ENCODE measurements around the gene DLEC1. TPM values are rescaled to one million over a fixed set of nuclear protein-coding genes. Genes with fewer than 3 reads are reported as not detected.

Gene DLEC1
- total and polyA plus RNA-seq, 2 experiments from 2014 or later = 0.31 to 0.66 TPM

DNA sequence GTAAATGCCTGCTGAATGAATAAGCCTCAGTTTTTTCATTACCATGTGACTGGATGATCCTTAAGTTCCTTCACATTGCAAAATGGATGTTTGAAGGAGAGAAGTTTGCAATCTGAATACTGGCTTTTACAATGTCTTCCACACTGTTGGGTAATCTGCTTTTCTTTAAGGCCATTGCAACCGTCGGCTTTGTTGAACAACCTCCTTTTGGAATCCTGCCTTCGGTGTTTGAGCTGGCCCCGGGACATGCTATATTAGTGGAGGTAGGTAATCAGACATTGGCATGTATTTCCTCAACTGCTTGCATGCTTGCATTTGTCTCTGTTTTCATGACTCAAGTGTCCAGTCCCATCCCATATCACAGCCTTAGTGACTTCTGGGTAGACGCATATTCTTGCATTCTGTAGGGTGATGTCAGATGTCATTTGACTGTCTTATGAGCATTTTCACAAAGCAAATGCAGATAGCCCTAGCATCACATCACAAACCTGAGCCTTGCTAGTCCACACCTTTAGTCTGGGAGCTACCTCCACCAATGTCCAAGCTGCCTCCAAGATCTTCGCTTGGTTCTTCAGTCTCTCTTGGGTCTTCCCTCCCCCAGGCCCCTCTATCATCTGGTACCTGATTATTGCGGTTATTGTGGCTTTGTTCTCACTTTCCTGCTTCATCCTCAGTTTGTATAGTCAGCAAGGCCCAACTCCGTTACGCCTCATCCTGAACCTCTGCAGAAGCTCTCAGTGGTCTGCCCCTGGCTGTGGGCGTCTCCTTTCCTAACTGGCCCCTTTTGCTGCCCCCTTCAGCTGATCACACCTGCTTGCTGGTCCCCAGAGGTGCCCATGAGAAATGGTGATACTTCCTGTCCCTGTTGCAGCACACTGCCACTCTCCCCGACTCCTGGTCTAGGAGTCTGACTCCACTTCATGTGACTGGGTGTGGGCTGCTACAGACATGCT lies 49.4 kb downstream of the DLEC1 start:
- Mint-ChIP-seq H3K9me3 (peaks cover 17% of the 10 kb centered on the region), H3K4me3 (no peak overlapping the region), H3K27me3 (ENCODE audit: insufficient read depth, low read depth, poor library complexity) (peaks cover 26% of the 10 kb centered on the region), H3K4me1 (no peaks in the 10 kb centered on the region), H3K27ac (no peak overlapping the region), H3K36me3 (ENCODE audit: low read depth) (peaks cover 12% of the 10 kb centered on the region)
- no peaks in the 10 kb centered on the region; the same call in 1 of the 2 replicates for H4K20me1 ChIP-seq (replicated peaks; ENCODE audit: insufficient read depth)
- no peaks in the 10 kb centered on the region for H3K9me2 ChIP-seq (ENCODE audit: insufficient read depth)
- no peaks in the 10 kb centered on the region for H3K36me3 ChIP-seq (ENCODE audit: insufficient read depth)
- DNase-seq (ENCODE audit: low spot score) = no peak
- H2AFZ ChIP-seq = no peak overlapping the region
- no peaks in the 10 kb centered on the region for H3K27me3 ChIP-seq (ENCODE audit: insufficient read depth)
- no peak overlapping the region for H3K4me3 ChIP-seq
- H3K27ac ChIP-seq (ENCODE audit: low read depth) = no peak overlapping the region
- H3K4me1 ChIP-seq (ENCODE audit: insufficient read depth) = no peaks in the 10 kb centered on the region
- H3K4me2 ChIP-seq = no peak overlapping the region
- H3F3A ChIP-seq (replicated peaks; ENCODE audit: low read depth) = 0 out of 2 replicates have a peak, but pooled peaks cover 4% of the 10 kb centered on the region
- no peak for ATAC-seq
- TF ChIP-seq EZH2phosphoT487 (IDR thresholded peaks at IDR 0.05; ENCODE audit: unreplicated experiment) (no peak), EZH2 (IDR thresholded peaks at IDR 0.05; ENCODE audit: low read depth, unreplicated experiment) (no peak), JUNB (IDR thresholded peaks at IDR 0.05; ENCODE audit: unreplicated experiment) (no peak), NANOG (IDR thresholded peaks at IDR 0.05; ENCODE audit: borderline replicate concordance) (no peak)
- TF ChIP-seq, protein P1, sequence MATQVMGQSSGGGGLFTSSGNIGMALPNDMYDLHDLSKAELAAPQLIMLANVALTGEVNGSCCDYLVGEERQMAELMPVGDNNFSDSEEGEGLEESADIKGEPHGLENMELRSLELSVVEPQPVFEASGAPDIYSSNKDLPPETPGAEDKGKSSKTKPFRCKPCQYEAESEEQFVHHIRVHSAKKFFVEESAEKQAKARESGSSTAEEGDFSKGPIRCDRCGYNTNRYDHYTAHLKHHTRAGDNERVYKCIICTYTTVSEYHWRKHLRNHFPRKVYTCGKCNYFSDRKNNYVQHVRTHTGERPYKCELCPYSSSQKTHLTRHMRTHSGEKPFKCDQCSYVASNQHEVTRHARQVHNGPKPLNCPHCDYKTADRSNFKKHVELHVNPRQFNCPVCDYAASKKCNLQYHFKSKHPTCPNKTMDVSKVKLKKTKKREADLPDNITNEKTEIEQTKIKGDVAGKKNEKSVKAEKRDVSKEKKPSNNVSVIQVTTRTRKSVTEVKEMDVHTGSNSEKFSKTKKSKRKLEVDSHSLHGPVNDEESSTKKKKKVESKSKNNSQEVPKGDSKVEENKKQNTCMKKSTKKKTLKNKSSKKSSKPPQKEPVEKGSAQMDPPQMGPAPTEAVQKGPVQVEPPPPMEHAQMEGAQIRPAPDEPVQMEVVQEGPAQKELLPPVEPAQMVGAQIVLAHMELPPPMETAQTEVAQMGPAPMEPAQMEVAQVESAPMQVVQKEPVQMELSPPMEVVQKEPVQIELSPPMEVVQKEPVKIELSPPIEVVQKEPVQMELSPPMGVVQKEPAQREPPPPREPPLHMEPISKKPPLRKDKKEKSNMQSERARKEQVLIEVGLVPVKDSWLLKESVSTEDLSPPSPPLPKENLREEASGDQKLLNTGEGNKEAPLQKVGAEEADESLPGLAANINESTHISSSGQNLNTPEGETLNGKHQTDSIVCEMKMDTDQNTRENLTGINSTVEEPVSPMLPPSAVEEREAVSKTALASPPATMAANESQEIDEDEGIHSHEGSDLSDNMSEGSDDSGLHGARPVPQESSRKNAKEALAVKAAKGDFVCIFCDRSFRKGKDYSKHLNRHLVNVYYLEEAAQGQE (IDR thresholded peaks at IDR 0.05; ENCODE audit: unreplicated experiment) = no peak
- no peaks in the 10 kb centered on the region for H3K79me2 ChIP-seq (replicated peaks; ENCODE audit: insufficient read depth)

DNA sequence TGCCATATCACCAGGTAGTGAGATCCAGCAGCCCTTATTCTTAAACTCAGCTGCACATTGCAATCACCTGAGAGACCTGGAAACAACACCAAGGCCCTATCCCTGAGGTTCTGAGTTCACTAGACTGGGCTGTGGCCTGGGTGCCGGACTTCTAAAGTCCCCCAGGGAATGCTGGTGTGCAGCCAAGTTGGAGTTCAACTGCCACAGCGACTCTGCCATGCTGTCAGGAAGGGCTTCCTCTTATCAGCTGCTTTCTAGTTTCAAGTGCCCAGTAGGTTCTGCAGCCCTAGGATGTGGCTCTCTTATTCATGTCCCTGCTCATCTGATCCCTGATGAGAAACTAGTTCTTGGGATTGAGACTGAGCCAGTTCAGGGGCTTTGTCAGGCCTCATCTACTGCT lies 50.2 kb downstream of the DLEC1 start:
- Histone ChIP-seq H3K27ac (ENCODE audit: low read depth) (no peak overlapping the region), H3K27me3 (ENCODE audit: insufficient read depth) (no peaks in the 10 kb centered on the region), H3K4me3 (no peak overlapping the region), H3K9me2 (ENCODE audit: insufficient read depth) (no peaks in the 10 kb centered on the region), H3K36me3 (ENCODE audit: insufficient read depth) (no peaks in the 10 kb centered on the region), H3K79me2 (replicated peaks; ENCODE audit: insufficient read depth) (no peaks in the 10 kb centered on the region), H3K4me2 (no peak overlapping the region), H3K4me1 (ENCODE audit: insufficient read depth) (no peaks in the 10 kb centered on the region), H4K20me1 (replicated peaks; ENCODE audit: insufficient read depth) (no peaks in the 10 kb centered on the region; the same call in 1 of the 2 replicates), H2AFZ (no peak overlapping the region), H3F3A (replicated peaks; ENCODE audit: low read depth) (0 out of 2 replicates have a peak, but pooled peaks cover under 1% of the 10 kb centered on the region)
- ATAC-seq (no peak), DNase-seq (ENCODE audit: low spot score) (no peak)
- Mint-ChIP-seq H3K36me3 (ENCODE audit: low read depth) (peaks cover 8% of the 10 kb centered on the region), H3K27ac (no peak overlapping the region), H3K4me3 (no peak overlapping the region), H3K4me1 (no peaks in the 10 kb centered on the region), H3K9me3 (peaks cover 10% of the 10 kb centered on the region), H3K27me3 (ENCODE audit: insufficient read depth, low read depth, poor library complexity) (peaks cover 21% of the 10 kb centered on the region)
- TF ChIP-seq, protein P2, sequence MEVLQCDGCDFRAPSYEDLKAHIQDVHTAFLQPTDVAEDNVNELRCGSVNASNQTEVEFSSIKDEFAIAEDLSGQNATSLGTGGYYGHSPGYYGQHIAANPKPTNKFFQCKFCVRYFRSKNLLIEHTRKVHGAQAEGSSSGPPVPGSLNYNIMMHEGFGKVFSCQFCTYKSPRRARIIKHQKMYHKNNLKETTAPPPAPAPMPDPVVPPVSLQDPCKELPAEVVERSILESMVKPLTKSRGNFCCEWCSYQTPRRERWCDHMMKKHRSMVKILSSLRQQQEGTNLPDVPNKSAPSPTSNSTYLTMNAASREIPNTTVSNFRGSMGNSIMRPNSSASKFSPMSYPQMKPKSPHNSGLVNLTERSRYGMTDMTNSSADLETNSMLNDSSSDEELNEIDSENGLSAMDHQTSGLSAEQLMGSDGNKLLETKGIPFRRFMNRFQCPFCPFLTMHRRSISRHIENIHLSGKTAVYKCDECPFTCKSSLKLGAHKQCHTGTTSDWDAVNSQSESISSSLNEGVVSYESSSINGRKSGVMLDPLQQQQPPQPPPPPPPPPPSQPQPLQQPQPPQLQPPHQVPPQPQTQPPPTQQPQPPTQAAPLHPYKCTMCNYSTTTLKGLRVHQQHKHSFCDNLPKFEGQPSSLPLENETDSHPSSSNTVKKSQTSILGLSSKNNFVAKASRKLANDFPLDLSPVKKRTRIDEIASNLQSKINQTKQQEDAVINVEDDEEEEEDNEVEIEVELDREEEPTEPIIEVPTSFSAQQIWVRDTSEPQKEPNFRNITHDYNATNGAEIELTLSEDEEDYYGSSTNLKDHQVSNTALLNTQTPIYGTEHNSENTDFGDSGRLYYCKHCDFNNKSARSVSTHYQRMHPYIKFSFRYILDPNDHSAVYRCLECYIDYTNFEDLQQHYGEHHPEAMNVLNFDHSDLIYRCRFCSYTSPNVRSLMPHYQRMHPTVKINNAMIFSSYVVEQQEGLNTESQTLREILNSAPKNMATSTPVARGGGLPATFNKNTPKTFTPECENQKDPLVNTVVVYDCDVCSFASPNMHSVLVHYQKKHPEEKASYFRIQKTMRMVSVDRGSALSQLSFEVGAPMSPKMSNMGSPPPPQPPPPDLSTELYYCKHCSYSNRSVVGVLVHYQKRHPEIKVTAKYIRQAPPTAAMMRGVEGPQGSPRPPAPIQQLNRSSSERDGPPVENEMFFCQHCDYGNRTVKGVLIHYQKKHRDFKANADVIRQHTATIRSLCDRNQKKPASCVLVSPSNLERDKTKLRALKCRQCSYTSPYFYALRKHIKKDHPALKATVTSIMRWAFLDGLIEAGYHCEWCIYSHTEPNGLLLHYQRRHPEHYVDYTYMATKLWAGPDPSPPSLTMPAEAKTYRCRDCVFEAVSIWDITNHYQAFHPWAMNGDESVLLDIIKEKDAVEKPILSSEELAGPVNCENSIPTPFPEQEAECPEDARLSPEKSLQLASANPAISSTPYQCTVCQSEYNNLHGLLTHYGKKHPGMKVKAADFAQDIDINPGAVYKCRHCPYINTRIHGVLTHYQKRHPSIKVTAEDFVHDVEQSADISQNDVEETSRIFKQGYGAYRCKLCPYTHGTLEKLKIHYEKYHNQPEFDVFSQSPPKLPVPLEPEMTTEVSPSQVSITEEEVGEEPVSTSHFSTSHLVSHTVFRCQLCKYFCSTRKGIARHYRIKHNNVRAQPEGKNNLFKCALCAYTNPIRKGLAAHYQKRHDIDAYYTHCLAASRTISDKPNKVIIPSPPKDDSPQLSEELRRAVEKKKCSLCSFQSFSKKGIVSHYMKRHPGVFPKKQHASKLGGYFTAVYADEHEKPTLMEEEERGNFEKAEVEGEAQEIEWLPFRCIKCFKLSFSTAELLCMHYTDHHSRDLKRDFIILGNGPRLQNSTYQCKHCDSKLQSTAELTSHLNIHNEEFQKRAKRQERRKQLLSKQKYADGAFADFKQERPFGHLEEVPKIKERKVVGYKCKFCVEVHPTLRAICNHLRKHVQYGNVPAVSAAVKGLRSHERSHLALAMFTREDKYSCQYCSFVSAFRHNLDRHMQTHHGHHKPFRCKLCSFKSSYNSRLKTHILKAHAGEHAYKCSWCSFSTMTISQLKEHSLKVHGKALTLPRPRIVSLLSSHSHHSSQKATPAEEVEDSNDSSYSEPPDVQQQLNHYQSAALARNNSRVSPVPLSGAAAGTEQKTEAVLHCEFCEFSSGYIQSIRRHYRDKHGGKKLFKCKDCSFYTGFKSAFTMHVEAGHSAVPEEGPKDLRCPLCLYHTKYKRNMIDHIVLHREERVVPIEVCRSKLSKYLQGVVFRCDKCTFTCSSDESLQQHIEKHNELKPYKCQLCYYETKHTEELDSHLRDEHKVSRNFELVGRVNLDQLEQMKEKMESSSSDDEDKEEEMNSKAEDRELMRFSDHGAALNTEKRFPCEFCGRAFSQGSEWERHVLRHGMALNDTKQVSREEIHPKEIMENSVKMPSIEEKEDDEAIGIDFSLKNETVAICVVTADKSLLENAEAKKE (CRISPR knock-in tag; IDR thresholded peaks at IDR 0.05) = no peak
- no peak for TF ChIP-seq NANOG (IDR thresholded peaks at IDR 0.05; ENCODE audit: borderline replicate concordance)
- TF ChIP-seq, protein P1 (IDR thresholded peaks at IDR 0.05; ENCODE audit: unreplicated experiment) = no peak

All from GM23338 (cell line).